Measurements from ENCODE around the gene NOL4L.

GRCh38 chr20:32446301-32447100, 138.6 kb downstream of the NOL4L start:
- TF ChIP-seq CTCF (conservative IDR thresholded peaks at IDR 0.05; ENCODE audit: low read depth in 2 of 2) (no peak), EZH2 (IDR thresholded peaks at IDR 0.05; ENCODE audit: low read depth, unreplicated experiment) (no peak), CREB1 (CRISPR knock-in tag; IDR thresholded peaks at IDR 0.05; ENCODE audit: low read depth) (no peak), POLR2AphosphoS5 (IDR thresholded peaks at IDR 0.05; ENCODE audit: low read depth) (no peak), EZH2phosphoT487 (IDR thresholded peaks at IDR 0.05; ENCODE audit: unreplicated experiment) (no peak), REST (IDR thresholded peaks at IDR 0.05; ENCODE audit: unreplicated experiment) (no peak), ZNF114 (CRISPR knock-in tag; IDR thresholded peaks at IDR 0.05) (no peak), ZNF331 (CRISPR knock-in tag; IDR thresholded peaks at IDR 0.05; ENCODE audit: low read depth) (no peak), STAT1 (IDR thresholded peaks at IDR 0.05; ENCODE audit: unreplicated experiment) (no peak), JUNB (IDR thresholded peaks at IDR 0.05; ENCODE audit: unreplicated experiment) (no peak), ETS1 (IDR thresholded peaks at IDR 0.05) (no peak)

All from GM23338 (cell line).